ENCODE measurements around the gene TIMM22.
"Not testable (repeated sequence)": the region's sequence is repeated elsewhere in the genome, so short reads cannot be mapped to it uniquely, and the experiment has no call there.

Gene TIMM22

GRCh38 chr17:973053-973452 lies 23.9 kb upstream of the TIMM22 start:
- DNase-seq, result peak; percentile 57

DNA sequence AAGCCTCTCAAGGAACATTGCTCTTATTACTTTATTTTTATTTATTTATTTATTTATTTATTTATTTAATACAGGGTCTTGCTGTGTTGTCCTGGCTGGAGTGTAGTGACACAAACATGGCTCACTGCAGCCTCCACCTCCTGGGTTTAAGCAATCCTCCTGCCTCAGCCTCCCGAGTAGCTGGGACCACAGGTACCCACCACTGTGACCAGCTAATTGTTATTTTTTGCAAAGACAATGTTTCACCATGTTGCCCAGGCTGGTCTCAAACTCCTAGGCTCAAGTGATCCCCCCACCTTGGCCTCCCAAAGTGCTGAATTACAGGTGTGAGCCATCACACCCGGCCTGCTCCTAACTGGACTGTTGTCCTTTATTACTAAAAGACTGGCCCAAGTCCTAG lies 22.2 kb upstream of the TIMM22 start:
- not testable (repeated sequence) for DNase-seq

DNA sequence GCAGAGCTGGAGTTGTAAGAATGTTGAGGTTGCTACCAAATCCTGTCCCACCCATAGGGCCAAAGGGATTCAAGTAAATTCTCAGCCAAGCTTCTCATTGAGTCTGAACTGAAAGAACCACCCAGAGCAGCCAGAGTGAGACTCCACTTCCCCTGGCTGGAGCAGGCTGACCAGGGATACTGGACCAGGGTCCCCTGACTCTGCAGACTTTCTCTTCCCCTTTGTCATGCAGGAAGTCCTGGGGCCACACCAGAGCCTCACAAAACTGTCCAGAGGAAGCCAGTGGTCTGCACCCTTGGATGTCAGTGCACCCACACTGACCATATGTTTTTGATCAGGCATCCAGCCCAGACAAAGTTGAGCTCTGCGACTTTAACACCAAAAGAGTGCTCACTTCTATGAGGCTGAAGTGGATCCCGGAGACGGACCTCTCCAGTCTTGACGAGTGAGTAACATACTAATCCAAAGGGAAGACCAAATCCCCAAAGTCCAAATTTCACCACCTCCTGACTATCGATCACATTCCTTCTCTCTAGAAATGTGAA lies 21.5 kb upstream of the TIMM22 start:
- DNase-seq, result peak; percentile 68

- peak; percentile 19 for DNase-seq
Observed at GRCh38 chr17:976312-976711, 20.6 kb upstream of the TIMM22 start.

DNA sequence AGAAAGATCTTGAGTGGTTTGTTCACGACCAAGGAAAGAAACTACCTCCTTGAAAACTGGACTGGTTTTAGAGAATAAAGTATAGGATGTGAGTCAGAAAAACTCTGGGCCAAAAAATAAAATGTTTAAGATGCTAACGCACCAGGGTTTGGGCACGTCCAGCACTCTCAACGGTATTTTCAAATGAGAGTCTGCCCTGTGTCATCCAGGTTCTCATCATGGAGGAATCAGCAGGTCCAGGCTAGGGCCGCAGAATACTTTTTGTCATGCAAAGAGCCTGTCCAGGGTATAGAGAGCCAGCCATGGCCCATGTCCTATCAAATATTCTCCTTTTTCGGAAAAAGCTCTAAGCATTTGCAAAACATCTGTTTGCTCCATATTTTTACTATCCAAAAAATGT lies 19.8 kb upstream of the TIMM22 start:
- peak; percentile 64 for DNase-seq

DNA sequence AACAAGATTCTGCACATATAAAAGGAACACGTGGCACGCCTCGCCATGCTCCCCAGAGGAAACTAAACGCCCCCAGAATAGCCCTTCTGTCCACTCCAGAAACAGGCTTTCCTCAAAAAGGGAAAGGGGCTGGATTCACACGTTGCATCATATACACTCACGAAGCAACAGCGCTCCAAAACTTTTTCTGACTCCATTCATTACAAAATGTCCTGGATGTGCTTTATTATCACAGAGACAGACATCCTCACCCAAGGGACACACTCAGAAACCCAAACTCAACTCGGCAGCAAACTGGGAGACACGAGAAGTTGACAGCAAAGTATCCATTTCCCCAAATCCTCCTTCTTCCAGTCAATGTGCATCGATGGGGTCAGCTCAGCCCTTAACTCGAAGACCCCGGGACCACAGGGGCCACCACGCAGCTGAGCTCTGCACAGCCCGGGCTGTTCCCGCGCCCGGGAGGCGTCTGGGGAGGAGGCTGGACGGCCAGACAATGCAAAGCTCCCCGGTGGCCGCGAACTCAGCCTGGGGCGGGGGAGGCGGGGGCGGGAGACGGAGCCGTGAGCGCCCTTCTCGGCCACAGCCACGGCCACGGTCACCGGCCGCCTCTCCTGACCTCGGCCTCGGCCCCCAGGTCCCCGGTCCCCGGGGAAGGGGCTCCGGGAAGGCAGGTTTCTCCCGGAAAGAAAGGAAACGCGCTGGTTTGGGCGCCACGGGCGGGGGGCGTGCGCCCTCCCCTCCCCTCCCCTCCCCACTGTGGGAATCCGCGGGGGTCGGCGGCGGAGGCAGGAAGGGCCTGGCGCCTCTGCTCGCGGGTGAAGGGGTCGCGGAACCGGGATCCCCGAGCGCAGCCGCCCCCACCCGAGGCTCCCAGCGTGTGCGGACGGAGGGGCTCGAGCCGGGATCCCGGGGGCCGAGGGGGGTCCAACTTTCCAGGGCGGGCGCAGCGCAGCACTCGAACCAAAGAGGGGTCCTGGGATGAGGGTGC lies 18.5 kb upstream of the TIMM22 start:
- peak; percentile 76 for DNase-seq

DNA sequence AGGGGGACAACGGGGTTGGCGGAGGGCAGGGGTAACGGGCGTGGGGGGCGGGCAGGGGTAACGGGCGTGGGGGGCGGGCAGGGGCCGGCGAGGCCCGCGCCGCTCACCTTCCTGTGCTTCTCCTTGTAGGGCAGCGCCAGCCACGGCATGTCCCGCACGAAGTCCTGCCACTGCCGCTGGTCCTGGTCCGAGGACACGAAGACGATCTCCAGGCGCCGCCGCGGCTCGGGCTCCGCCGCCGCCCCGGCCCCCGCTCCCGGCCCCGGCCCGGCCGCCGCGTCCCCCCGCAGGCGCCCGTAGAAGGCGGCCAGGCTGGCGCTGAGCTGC lies 17.8 kb upstream of the TIMM22 start:
- DNase-seq, result no peak

- DNase-seq, result peak; percentile 78
Observed at GRCh38 chr17:979539-980405, 17.2 kb upstream of the TIMM22 start, which contains the start of gene NXN. Gene NXN (minus strand): TSS chr17:979776.

DNA sequence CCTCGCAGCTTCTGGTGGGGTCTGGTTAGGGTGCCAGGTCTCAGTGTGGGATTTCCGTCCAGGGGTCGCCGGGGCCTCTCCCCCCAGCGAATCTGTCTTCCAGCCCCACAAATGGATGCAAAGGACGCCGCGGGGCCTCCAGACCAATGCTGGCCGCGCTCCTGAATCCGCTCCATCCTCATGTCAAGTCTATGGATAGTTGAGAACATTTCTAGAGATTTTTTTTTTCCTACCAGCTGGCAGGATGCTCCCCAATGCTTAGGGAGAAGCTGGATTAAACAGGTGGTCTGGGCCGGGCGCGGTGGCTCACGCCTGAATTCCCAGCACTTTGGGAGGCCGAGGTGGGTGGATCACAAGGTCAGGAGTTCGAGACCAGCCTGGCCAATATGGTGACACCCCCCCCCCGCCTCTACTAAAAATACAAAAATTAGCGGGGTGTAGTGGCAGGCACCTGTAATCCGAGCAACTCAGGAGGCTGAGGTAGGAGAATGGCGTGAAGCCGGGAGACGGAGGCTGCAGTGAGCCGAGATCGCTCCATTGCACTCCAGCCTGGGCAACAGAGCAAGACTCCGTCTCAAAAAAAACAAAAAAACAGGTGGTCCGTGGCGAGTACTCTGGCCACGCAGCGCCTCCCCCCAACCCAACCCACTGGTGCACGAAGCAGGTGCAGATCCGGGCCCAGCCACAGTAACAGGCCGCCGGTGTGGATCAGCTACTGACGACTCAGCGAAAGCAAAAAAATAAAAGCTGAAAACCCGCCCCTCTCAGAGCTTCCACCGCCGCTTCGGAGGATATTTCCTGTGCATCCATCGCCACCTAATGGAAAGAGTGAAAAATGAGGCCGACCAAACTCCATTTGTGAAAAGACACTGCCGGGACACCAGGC lies 16.3 kb upstream of the TIMM22 start:
- DNase-seq, result peak; percentile 86

- no peak for DNase-seq
Observed at GRCh38 chr17:981292-981658, 15.7 kb upstream of the TIMM22 start.

DNA sequence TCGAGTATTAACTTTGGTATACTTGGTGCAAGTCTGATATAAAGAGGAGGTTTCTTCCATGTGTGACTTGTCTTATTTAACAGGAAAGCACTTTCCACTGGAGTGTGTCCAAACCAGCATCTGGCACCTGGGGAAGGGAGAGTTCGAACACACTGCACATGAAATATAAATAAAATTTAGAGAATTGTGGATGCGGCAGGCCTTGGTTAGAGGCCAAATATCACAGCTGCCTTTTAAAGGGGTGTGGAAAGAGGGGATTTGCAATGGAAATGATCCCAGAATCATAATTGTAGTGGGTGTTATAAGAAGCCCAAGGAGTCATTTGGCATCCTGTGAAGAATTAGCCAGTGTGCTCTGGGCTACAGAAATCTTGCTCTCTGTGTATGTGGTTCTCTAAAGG lies 13.0 kb upstream of the TIMM22 start:
- no peak for DNase-seq

DNA sequence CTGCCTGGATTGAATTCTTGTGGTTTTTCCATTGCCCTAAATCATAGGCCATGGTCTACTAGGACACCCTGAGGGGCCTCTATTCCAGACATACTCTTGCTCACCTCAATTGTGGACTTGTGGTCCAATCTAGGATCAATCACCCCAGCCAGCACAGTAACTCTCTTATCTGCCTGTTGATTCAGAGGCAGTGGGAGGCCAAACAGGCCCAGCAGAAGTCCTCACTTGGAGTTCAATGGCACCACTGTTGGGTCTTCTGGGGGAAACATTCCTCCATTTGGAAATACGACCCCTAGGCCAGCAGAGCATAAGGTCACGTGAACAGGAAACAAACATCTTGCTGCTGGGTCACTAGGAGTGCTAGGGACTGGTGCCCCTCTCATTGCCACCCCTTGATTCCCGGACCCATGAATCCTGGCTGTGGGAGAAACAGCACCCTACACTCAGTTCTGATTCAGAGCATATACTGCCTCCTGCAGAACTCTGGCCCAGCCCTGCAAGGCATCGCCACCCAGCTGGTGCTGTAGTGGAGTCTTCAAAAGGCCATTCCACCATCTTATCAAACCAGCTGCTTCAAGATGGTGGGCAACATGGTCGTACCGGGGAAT lies 10.5 kb upstream of the TIMM22 start:
- no peak for DNase-seq

- no peak for DNase-seq
Observed at GRCh38 chr17:987931-988330, 9.0 kb upstream of the TIMM22 start.

- DNase-seq, result no peak
Observed at GRCh38 chr17:988561-988960, 8.4 kb upstream of the TIMM22 start.

DNA sequence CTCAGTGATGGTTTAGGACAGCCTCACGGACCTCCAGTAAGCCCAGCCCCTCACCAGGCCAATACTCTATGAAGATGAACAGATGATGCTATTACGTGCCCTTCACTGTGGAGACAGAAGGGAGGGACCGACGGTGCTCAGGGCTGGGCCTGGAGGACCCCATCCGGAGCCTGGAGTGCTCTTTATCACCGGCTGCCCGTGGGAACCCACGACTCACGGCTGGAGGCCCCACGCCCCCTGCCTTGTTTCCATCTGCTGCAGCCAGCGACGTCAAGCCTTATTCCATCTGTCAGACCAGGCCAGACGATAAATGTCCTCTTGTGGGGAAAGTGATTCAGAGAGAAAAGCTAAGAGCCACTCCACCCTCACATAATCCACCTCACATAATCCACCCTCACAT lies 4.0 kb upstream of the TIMM22 start:
- DNase-seq, result no peak

DNA sequence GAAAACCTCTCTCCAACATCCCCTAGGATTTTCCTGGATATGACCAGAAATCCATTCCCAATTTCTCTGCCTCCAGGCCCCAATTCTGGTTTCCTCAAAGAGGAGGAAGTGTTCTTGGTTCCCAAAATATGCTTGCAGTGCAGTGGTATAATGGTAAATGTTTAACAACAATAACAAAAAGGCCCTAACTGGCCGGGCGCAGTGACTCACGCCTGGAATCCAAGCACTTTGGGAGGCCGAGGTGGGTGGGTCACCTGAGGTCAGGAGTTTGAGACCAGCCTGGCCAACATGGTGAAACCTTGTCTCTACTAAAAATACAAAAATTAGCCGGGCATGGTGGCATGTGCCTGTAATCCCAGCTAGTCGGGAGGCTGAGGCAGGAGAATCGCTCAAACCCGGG lies 1.6 kb upstream of the TIMM22 start:
- DNase-seq, result not testable (repeated sequence)

DNA sequence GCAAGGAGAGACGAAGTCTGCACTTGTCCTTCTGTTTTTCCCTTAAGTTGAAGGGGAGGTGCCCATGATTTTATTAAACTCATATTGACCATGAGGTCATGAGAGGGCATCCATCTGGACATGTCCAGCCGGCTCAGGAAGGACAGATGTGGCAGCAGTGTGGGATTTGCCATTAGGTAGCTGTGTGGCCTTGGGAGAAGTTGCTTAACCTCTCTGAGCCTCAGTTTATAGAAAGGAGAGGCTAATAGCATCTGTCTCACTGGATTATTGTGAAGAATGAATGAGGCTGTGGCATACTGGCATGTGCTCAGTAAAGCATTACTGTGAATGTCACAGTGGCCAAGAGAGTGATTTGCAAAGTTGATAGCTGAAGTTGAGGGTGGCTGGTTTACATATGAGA lies 1.2 kb downstream of the TIMM22 start:
- no peak for DNase-seq

- peak; percentile 80 for DNase-seq
Observed at GRCh38 chr17:1000597-1001461, 3.9 kb downstream of the TIMM22 start.

DNA sequence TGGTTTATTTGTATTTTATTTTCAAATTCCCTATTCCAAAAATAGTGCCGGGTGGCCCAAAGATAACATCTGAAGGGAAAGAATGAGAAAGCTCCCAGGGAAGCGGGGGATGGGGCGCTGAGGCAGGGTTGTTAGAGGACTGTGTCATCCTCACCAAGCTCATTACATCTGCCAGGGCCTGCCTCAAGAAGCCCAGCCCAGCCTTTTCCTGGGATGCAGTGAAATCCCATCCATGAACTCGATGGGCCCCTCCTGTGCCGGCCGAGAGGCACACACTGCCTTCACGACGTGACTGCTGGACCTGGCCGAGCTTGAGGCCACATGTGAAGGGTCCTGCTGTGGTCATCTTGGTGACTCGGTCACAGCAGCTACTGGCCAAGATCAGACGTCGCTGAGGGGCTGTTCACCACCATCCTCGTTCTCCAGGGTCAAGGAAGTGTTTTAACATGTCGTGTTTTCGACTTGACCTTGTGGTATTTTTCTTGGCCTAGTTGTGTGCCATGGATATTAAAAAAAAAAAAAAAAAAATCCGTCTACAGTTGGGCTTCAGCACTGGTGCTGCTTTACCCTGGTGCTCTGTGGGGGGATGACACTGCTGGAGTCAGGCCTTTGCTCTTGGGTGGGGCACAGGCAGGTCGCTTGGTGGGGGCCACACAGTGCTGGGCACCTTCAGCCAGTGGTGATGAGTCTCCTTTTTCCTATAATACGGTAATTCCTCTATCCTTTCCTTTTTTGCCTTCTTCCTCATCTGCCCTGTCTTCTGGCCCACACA lies 4.9 kb downstream of the TIMM22 start:
- peak; percentile 84 for DNase-seq

DNA sequence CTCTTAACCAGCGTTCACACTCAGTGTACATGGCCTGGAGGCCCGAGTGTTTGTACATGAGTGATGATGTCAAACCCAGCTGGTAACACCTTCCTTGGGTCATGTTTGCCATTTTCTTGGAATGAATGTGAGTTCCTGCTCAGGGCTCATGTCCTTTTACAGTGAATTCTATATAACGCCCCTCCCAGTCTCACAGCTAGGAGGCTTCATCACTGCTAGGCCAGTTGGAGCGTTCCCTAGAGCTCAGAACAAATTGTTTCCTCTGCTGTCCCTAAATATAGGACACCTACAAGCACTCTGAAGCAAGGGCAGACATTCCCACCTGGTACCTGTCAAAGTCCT lies 5.5 kb downstream of the TIMM22 start:
- peak; percentile 19 for DNase-seq
